DND-41 (cell line): ENCODE results near the gene H6PD.

Source experiments
- ATAC-seq: fragments of 200-7000 bp; cut with Tn5 transposase; 3 replicates; pipeline ENCODE4 v1.9.1; 2021; ENCODE audit warnings: low read depth; ENCODE audit not compliant: insufficient read depth
- DNase-seq: peaks from one replicate; pipeline ENCODE4 v3.0.0-alpha.2; 2020
- H2AFZ ChIP-seq: 2 replicates; pipeline ENCODE4 v1.6.0; 2012; ENCODE audit warnings: low read depth, low read length
- H3K27ac ChIP-seq: 2 replicates; pipeline ENCODE4 v1.5.1; 2012; ENCODE audit warnings: low read length, inconsistent platforms
- H3K27me3 ChIP-seq: fragments of 200-600 bp; sonication (generic); 2 replicates; pipeline ENCODE4 v1.6.0; 2012; ENCODE audit warnings: low read length, mild to moderate bottlenecking, inconsistent platforms; ENCODE audit not compliant: insufficient read depth, poor library complexity
- H3K36me3 ChIP-seq: 2 replicates; pipeline ENCODE4 v1.5.1; 2012; ENCODE audit warnings: low read length, inconsistent platforms; ENCODE audit not compliant: insufficient read depth
- H3K4me1 ChIP-seq: 2 replicates; pipeline ENCODE4 v1.5.1; 2012; ENCODE audit warnings: mild to moderate bottlenecking, low read length; ENCODE audit not compliant: insufficient read depth
- H3K4me2 ChIP-seq: 2 replicates; pipeline ENCODE4 v1.6.0; 2012; ENCODE audit warnings: mild to moderate bottlenecking, moderate library complexity, low read length, inconsistent platforms; ENCODE audit not compliant: insufficient read depth
- H3K4me3 ChIP-seq, 2 experiments: fragments of 200-600 bp in 1 of 2; shearing (Covaris generic) in 1 of 2; 2 replicates each; pipeline ENCODE4 v1.5.1; 2012 to 2016; ENCODE audit warnings: inconsistent platforms in 2 of 2, low read length in 2 of 2, mild to moderate bottlenecking in 2 of 2, low read depth in 1 of 2, moderate library complexity in 1 of 2
- H3K79me2 ChIP-seq: 2 replicates; pipeline ENCODE4 v1.6.0; 2012; ENCODE audit warnings: low read length, inconsistent platforms; ENCODE audit not compliant: insufficient read depth
- H3K9ac ChIP-seq: 2 replicates; pipeline ENCODE4 v1.6.0; 2012; ENCODE audit warnings: low read depth, mild to moderate bottlenecking, inconsistent platforms, low read length, moderate library complexity
- H3K9me3 ChIP-seq: 2 replicates; pipeline ENCODE4 v1.5.1; 2012; ENCODE audit warnings: low read length, moderate library complexity, mild to moderate bottlenecking, inconsistent platforms; ENCODE audit not compliant: insufficient read depth, severe bottlenecking
- H4K20me1 ChIP-seq: 2 replicates; pipeline ENCODE4 v1.6.0; 2012; ENCODE audit warnings: low read length; ENCODE audit not compliant: insufficient read depth
- EZH2 ChIP-seq: IDR thresholded peaks from 3 replicates; pipeline ENCODE4 v1.6.1; 2012; ENCODE audit warnings: borderline replicate concordance, low read depth, mild to moderate bottlenecking, moderate library complexity, low read length, inconsistent platforms; ENCODE audit not compliant: severe bottlenecking
- TF ChIP-seq, protein P1 (sequence below): IDR thresholded peaks from 2 replicates; pipeline ENCODE4 v1.5.1; 2012; ENCODE audit warnings: borderline replicate concordance, low read length, moderate library complexity, mild to moderate bottlenecking; ENCODE audit not compliant: poor library complexity, severe bottlenecking; ENCODE audit errors: extremely low read depth

Gene H6PD

DNA sequence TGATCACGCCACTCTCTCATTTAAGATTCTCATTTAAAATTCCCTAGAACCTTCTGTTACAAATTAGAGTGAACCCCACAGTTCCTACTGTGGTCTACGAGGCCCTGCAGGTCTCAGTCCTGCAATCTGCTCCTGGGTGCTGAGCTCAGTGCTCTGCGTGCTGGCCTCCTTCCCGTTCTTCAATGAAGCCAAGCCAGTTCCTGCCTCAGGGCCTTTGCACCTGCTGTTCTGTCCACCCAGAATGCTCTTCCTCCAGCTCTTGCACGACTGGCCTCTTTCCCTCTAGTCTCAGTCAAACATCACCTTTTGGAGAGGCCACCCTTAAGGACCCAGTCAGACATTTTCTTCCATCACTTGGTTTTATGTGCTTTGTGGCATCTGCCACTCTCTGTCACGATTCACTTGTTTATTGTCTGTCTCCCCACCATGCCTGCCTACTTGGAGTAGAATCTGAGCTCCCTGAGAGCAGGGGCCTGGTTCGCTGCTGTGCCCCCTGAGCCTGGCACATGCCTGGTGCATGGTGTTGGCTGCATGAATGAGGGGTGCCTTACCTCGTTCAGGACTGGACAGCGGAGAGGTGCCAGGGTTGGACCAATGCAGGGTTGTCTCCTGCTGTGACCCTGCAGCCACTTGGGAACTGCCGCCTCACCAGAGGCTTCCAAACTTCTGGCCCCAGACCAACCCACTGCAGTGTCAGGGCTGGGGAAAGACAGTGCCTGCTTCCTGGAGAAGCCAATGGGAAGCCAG is 9.7 kb upstream of the H6PD start:
- no peaks in the 10 kb centered on the region for H3K36me3 ChIP-seq
- H3K9ac ChIP-seq, result no peak overlapping the region
- no peak overlapping the region for H2AFZ ChIP-seq
- no peak overlapping the region for H3K4me2 ChIP-seq
- no peak overlapping the region for H3K4me3 ChIP-seq
- H4K20me1 ChIP-seq, result no peaks in the 10 kb centered on the region
- TF ChIP-seq EZH2, result no peak
- TF ChIP-seq, protein P1, sequence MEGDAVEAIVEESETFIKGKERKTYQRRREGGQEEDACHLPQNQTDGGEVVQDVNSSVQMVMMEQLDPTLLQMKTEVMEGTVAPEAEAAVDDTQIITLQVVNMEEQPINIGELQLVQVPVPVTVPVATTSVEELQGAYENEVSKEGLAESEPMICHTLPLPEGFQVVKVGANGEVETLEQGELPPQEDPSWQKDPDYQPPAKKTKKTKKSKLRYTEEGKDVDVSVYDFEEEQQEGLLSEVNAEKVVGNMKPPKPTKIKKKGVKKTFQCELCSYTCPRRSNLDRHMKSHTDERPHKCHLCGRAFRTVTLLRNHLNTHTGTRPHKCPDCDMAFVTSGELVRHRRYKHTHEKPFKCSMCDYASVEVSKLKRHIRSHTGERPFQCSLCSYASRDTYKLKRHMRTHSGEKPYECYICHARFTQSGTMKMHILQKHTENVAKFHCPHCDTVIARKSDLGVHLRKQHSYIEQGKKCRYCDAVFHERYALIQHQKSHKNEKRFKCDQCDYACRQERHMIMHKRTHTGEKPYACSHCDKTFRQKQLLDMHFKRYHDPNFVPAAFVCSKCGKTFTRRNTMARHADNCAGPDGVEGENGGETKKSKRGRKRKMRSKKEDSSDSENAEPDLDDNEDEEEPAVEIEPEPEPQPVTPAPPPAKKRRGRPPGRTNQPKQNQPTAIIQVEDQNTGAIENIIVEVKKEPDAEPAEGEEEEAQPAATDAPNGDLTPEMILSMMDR, result no peak
- no peaks in the 10 kb centered on the region for H3K9me3 ChIP-seq
- ATAC-seq (no peak), DNase-seq (no peak)
- no peaks in the 10 kb centered on the region for H3K4me1 ChIP-seq
- no peak overlapping the region for H3K27ac ChIP-seq
- no peaks in the 10 kb centered on the region for H3K27me3 ChIP-seq
- no peaks in the 10 kb centered on the region for H3K79me2 ChIP-seq

GRCh38 chr1:9225411-9225785 is 9.2 kb upstream of the H6PD start:
- Histone ChIP-seq H4K20me1 (no peaks in the 10 kb centered on the region), H3K79me2 (no peaks in the 10 kb centered on the region), H3K9me3 (no peaks in the 10 kb centered on the region), H3K9ac (no peak overlapping the region), H3K4me1 (no peaks in the 10 kb centered on the region), H3K27me3 (no peaks in the 10 kb centered on the region), H2AFZ (no peak overlapping the region), H3K4me2 (no peak overlapping the region), H3K4me3 (no peak overlapping the region), H3K36me3 (no peaks in the 10 kb centered on the region), H3K27ac (no peak overlapping the region)
- DNase-seq (no peak), ATAC-seq (no peak)
- TF ChIP-seq, protein P1, result no peak
- no peak for TF ChIP-seq EZH2

GRCh38 chr1:9228609-9229008 is 6.0 kb upstream of the H6PD start:
- Histone ChIP-seq H3K4me1 (no peaks in the 10 kb centered on the region), H2AFZ (no peak overlapping the region), H3K9ac (no peak overlapping the region), H3K36me3 (no peaks in the 10 kb centered on the region), H3K27ac (no peak overlapping the region), H3K79me2 (no peaks in the 10 kb centered on the region), H3K9me3 (no peaks in the 10 kb centered on the region), H3K4me3 (no peak overlapping the region), H4K20me1 (no peaks in the 10 kb centered on the region), H3K4me2 (no peak overlapping the region), H3K27me3 (no peaks in the 10 kb centered on the region)
- no peak for ATAC-seq
- no peak for DNase-seq
- TF ChIP-seq EZH2, result no peak
- TF ChIP-seq, protein P1, result no peak

- no peak for ATAC-seq
- Histone ChIP-seq H3K4me3 (no peak overlapping the region), H3K27ac (no peak overlapping the region), H2AFZ (no peak overlapping the region), H3K9me3 (no peaks in the 10 kb centered on the region), H3K4me1 (peaks cover 6% of the 10 kb centered on the region), H4K20me1 (no peaks in the 10 kb centered on the region), H3K4me2 (no peak overlapping the region), H3K27me3 (no peaks in the 10 kb centered on the region), H3K36me3 (no peaks in the 10 kb centered on the region), H3K9ac (no peak overlapping the region), H3K79me2 (no peaks in the 10 kb centered on the region)
- no peak for TF ChIP-seq EZH2
- TF ChIP-seq, protein P1, result no peak
- no peak for DNase-seq
Measured at GRCh38 chr1:9229549-9229948, 5.0 kb upstream of the H6PD start.
